ENCODE data around the gene FCHO2.
"Not testable (repeated sequence)": the region's sequence is repeated elsewhere in the genome, so short reads cannot be mapped to it uniquely, and the experiment has no call there.

The FCHO2 gene

GRCh38 chr5:72922422-72922821 lies 33.4 kb upstream of the FCHO2 start:
- no peak for TF ChIP-seq CTCF (conservative IDR thresholded peaks at IDR 0.05; ENCODE audit: low read depth, low read length)
- no peak for DNase-seq (ENCODE audit: low read depth)
- no peak overlapping the region for H3K4me3 ChIP-seq (ENCODE audit: low read depth, low read length)

- no peak for TF ChIP-seq CTCF (conservative IDR thresholded peaks at IDR 0.05; ENCODE audit: low read depth, low read length)
- DNase-seq (ENCODE audit: low read depth), result no peak
Observed at GRCh38 chr5:72925336-72926010, 30.4 kb upstream of the FCHO2 start.

GRCh38 chr5:72932686-72933085 lies 23.2 kb upstream of the FCHO2 start:
- not testable (repeated sequence) for DNase-seq (ENCODE audit: low read depth); H3K4me3 ChIP-seq (ENCODE audit: low read depth, low read length)

More at GRCh38 chr5:72925336-72926010, 30.4 kb upstream of the FCHO2 start:
- no peak overlapping the region for H3K4me3 ChIP-seq (ENCODE audit: low read depth, low read length)

- DNase-seq (ENCODE audit: low read depth); H3K4me3 ChIP-seq (ENCODE audit: low read depth, low read length): not testable (repeated sequence)
Observed at GRCh38 chr5:72934953-72935725, 20.7 kb upstream of the FCHO2 start.

GRCh38 chr5:72936893-72937292 lies 18.9 kb upstream of the FCHO2 start:
- no peak for TF ChIP-seq CTCF (conservative IDR thresholded peaks at IDR 0.05; ENCODE audit: low read depth, low read length)
- DNase-seq (ENCODE audit: low read depth), result no peak
- no peak overlapping the region for H3K4me3 ChIP-seq (ENCODE audit: low read depth, low read length)

- no peak overlapping the region for H3K4me3 ChIP-seq (ENCODE audit: low read depth, low read length)
- TF ChIP-seq CTCF (conservative IDR thresholded peaks at IDR 0.05; ENCODE audit: low read depth, low read length), result no peak
- no peak for DNase-seq (ENCODE audit: low read depth)
Observed at GRCh38 chr5:72937517-72938061, 18.3 kb upstream of the FCHO2 start.

GRCh38 chr5:72938206-72938605 lies 17.6 kb upstream of the FCHO2 start:
- TF ChIP-seq CTCF (conservative IDR thresholded peaks at IDR 0.05; ENCODE audit: low read depth, low read length), result no peak
- peak; percentile 30 for DNase-seq (ENCODE audit: low read depth)
- H3K4me3 ChIP-seq (ENCODE audit: low read depth, low read length), result no peak overlapping the region

- no peak overlapping the region for H3K4me3 ChIP-seq (ENCODE audit: low read depth, low read length)
- no peak for TF ChIP-seq CTCF (conservative IDR thresholded peaks at IDR 0.05; ENCODE audit: low read depth, low read length)
- DNase-seq (ENCODE audit: low read depth), result no peak
Observed at GRCh38 chr5:72940082-72940481, 15.8 kb upstream of the FCHO2 start.
